Activated T-helper 9 cell treated with anti-CD3 and anti-CD28 coated beads, Interleukin-2, amount 50 U/mL, for 16 hours (primary cell): ENCODE data around the gene SPAG4.

Experiments used
- DNase-seq: peaks from one replicate; pipeline ENCODE4 v3.0.0-alpha.2; 2020; ENCODE audit warnings: low read depth

The SPAG4 gene

DNA sequence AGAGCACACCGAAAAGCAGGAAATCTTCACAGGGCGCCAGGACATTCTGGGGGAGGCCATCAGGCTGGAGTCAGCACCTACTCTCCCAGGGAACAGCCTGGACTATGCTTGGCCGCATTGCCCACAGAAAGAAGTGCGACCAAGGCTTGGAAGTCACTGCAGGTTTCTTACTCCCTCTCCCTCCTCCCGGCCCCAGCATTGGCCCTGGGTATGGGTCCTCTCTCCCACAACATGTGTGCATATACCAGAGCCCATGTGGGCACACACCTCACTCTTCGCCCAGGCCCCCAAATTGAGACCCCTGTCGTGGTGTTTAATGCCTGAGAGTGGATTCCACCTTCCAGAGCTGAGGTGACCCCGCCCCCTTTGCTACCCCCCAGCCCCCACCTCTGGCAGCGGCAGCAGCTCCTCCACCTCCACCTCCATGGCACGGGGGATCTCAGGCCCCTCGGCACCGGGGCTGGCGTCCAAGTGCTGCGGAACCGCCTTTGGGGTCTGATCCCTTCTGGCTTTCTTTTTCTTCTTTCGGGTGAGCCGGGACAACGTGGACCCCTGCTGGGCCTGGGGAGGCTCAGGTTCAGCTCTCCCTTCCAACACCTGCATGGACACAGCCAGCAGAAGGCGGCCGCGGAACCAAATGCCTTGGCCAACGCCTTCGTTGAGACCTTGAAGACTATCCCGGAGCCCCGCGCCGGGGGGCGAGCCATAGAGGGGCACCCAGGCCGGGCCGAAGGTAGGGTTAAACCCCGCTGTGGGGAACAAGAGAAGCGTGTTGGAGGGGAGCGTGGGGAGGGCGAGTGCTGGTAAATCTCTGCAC is 15.2 kb upstream of the SPAG4 start:
- DNase-seq: no peak

DNA sequence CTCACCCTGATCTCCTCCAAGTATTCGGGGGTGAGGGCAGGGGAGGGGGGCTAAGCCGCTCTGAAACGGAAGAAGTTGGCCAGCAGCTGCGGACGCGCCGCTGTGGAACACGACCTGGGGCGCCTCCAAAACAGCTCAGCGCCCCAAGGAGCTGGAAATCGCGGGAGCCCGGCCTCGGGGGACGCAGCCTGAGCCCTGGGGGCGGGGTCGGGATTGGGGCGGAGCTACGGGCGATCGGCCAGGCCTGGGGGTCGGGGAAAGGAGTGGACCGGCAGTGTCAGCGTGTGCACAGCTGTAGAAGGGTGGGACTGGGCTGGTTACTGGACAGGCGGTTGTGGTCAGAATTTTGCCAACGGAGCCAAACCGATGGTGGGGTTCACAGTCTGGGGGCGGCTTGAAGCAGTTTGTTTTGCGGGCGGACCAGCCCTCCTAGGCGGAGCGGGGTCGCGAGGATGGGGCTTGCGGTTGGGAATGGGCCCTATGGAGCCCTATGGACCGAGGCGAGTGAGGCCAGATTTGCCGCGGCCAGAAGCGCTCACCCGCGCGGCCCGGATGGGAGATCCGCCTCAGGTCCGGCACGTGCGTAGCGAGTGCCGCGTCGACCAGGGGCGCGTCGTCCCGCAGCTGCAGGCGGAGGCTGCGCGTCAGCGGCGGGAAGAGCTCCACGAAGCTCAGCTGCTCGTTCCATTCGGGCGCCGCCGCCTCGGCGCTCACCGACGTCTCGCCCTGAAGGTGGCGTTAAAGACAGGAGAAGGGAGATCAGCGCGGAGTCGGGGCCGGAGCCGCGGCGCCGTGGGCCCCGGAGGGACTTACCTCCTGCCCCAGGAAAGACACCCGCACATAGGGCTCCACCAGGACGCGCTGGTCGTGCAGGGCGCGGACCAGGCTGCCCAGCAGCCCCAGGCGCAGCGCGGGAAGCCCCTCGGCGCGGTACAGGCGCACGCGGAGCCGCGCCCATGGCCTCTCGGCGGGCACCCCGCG is 14.3 kb upstream of the SPAG4 start:
- DNase-seq: peak; percentile 66

DNA sequence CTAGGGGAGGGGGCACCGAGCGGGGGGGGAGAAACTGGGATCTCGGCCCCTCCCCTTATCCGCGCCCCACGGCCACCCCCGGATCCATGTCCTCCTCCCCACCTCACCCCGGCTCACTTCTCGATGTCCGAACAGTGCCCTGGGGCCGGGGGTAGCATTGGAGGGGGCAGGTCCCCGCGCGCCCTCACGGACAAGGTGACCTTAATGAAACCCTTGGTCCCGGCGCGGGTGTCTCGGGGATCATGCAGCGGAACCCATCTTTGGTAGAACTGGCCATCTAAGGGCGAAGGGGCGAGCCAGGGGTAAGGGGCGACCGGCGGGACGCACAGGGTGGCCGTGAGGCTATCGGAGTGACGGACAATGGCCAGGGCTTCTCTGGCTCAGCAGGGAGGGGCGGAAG is 13.6 kb upstream of the SPAG4 start:
- no peak for DNase-seq

DNA sequence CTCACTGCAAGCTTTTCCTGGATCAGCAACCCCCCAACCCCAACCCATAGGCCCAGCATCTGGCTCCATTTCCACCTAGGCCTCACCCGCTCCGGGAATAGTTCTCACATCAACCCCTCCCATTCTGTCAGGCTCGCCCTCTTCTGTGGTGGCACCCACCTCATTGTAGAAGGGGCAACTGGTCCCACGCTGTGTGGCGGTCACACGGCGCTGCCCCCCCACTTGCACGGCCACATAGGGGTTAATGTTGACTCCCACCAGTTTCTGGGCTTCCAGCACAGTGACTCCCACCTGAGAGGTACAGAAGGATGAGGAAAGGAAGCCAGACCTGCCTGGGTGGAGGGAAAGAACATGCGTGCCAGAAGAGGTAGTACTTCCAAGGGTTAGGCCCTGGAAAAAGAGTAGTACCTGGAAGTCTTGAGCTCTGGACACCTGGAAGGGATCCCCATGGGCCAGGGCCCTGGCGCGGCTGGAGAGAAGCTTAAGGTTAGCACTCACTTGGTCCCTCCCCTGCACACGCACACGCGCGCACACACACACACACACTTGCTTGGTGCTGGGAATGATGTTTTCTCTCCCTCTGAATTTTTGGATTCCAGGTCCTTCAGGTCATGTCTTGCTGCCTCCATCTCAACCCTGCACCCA is 12.7 kb upstream of the SPAG4 start:
- no peak for DNase-seq

DNA sequence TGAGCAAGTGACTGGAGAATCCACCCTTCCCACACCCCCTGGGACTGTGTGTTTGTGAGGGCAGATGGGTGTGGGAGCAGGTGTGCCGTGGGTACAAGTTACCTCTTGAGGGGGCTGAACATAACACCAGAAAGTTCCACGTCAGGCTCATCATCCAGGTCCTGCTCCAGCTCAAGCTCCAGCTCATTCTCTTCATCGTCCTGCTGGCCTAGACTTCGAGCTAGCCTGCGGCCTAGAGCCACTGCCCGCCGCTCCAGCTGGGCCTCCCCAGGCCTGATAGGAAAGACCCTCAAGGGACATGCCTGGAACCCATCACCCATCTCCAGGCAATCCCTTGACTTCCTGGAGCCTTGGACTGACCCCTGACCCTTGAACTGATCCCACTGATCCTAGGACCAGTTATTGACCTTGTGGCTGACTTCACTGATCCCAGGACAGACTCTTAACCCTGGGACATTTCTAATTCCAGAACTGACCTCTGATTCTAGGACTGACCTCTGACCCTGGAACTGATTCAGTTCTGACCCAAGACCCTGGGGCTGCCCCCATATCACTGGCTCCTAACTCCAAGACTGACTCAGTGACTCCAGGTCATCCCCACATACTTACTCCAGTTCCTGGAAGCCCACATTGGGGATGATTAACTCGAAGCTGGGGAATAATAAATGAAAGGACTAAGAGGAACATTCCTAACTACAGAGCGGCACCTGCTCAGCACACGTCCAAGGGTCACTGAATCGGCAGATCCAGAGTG is 11.8 kb upstream of the SPAG4 start:
- no peak for DNase-seq

DNA sequence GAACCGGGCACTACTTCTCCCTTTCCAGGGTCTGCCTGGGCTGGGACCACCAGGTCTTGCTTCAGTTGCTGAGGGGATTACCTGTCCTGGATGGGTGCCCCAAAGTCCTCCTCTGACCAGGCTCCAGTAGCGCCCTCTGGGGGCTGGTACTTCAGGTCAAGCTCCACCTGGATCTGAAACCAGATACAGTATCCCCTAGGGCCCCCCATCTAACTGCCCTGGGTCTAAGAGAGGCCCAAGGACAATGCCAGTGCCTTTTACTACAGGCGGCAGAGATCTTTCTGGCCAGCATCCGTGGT is 11.2 kb upstream of the SPAG4 start:
- DNase-seq: no peak

DNA sequence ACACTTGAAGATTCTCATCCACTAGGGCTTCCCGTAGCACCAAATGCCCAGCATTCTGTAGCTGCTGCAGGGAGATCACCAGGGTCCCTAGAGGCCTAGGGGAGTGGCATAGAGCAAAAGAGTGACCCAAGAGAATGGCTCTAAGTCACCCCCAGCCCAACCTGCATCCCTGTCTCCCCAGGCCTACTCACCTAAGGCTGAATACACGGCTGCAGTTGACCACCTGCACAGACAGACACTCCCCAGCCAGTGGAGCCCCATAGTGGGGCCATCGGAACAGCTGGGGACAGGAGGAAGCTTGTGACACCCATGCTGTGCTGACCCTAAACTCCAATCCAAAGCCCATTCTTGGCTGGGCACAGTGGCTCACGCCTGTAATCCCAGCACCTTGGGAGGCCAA is 9.5 kb upstream of the SPAG4 start:
- no peak for DNase-seq

DNA sequence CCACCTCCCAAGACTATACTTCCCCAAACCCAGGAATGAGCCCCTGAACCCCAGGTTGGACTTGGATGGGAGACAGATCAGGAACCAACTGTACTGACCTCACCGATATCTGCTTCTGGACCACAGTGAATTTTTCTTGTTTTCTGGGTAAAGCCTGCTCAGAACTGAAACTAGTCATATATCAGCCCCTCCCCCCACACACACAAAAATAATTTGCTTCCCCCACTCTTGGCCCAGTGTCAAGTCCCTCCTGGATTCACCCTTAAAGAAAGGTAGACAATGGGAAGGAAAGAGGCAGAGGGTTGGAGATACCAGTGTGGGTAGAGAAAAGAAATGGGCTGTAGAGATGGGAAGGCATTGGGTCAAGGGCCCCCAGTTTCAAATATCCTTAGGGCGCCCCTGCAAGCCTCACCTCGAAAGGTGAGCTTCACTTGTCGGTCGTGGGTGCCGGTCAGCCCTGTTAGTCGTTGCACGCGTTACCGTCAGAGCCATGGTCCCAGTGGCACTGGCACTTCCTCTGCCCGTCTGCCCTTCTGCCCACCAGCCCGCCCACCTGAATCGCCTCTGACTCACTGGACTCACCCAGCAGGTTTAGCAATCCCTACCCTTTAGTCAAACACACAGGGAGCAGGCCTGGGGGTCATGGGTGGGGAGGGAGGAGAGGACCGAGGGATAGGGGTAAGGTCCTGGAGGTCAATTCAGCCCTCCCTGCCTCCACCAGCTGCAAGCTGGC is 8.5 kb upstream of the SPAG4 start:
- DNase-seq: no peak

DNA sequence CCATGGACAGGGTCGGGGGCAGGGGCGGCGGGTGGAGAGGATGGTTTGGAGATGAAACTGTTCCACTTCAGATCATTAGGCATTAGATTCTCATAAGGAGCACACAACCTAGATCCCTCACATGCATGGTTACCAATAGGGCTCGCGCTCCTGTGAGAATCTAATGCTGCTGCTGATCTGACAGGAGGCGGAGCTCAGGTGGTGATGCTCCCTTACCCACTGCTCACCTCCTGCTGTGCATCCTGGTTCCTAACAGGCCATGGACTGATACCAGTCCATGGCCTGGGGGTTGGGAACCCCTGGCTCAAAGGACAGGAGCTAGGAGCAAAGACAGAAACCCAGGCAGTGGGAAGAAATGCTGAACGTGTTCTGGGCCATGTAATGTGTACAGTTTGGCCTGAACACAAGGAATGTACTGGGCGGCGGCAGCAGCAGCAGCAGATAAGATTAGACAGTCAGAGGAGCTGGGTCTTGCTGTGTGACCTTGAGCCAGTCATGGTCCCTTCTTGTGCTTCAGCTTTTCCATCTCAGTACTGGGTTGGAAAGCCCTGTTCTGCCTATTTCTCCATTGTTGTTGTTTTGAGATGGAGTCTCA is 4.7 kb upstream of the SPAG4 start:
- DNase-seq: no peak

DNA sequence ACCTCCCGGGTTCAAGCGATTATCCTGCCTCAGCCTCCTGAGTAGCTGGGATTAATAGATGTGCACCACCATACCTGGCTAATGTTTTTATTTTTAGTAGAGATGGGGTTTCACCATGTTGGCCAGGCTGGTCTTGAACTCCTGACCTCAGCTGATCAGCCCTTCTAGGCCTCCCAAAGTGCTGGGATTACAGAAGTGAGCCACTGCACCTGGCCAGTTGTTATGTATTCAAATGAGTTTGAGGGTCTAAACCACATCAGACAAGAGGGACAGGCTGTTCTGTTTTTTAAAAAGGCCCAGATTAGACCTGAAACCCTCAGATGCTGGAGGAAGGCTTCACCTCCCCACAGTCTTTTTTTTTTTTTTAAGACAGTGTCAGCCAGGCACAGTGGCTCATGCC is 4.1 kb upstream of the SPAG4 start:
- no peak for DNase-seq

DNA sequence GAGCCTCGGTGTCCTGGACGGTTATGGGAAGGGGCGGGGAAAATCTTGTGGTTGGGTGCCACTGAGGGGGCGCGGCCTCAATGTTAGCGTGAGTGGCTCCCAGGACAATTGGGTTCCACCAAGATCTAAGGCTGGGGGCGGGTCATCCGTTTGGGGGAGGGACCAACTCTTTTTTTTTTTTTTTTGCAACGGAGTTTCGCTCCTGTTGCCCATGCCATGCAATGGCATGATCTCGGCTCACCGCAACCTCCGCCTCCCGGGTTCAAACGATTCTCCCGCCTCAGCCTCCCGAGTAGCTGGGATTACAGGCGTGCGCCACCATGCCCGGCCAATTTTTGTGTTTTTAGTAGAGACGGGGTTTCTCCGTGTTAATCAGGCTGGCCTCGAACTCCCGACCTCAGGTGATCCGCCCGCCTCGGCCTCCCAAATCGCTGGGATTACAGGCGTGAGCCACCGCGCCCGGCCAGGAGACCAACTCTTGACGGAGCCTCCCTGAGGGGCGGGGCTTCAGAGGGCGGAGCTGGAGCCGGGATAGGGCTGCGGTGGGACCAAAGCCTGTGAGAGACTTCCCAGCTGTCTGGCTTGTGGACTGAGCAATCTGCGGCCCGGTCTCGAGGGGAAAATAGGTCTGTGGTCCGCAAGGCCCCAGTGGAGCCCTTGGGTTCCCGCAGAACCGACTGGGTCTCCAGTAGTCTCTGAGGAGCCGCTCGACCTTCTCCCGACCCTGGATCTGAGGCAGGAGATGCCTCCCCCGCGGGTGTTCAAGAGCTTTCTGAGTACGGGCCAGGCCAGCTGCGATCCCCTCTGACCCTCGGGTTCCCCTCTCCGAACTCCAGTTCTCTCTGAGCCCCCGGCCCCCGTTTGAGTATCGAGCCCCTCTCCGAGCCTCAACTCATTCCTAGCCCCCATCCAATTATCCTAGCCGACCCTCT is 1.1 kb downstream of the SPAG4 start:
- no peak for DNase-seq

DNA sequence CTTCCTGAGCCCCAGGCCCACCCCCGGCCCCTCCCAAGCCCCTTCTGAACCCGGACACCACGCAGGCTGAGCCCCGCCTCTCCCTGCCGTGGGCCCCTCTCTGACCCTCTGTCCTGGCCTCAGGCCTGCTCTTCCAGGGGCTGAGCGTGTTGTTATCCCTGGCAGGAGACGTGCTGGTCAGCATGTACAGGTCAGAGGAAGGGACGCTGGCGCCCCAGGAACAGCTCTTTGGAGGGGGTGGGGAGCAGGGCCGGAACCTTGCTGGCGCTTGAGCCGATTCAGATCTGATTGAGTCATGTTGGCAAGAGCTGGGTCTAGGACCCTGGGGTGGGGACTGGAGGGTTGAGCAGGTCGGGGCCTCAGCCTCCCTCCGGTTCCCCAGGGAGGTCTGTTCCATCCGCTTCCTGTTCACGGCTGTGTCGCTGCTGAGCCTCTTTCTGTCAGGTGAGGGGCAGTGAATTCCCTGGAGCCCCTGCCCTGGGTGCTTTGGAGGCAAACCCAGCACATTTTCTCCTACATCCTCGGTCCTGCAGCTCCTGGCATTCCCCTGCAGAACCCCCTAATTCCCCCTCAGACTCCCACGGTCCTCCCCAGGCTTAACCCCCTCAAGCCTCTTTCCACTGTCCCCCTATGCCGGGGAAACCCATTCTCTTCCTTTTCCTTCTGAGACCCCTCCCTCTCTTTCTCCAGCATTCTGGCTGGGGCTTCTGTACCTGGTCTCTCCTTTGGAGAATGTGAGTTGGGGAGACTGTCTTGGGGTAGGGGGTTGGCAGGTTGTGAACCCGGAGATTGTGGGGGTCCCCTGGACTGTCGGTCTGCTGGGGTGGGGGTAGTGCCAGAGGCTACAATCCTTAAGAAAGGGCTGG is 2.0 kb downstream of the SPAG4 start:
- DNase-seq: no peak

DNA sequence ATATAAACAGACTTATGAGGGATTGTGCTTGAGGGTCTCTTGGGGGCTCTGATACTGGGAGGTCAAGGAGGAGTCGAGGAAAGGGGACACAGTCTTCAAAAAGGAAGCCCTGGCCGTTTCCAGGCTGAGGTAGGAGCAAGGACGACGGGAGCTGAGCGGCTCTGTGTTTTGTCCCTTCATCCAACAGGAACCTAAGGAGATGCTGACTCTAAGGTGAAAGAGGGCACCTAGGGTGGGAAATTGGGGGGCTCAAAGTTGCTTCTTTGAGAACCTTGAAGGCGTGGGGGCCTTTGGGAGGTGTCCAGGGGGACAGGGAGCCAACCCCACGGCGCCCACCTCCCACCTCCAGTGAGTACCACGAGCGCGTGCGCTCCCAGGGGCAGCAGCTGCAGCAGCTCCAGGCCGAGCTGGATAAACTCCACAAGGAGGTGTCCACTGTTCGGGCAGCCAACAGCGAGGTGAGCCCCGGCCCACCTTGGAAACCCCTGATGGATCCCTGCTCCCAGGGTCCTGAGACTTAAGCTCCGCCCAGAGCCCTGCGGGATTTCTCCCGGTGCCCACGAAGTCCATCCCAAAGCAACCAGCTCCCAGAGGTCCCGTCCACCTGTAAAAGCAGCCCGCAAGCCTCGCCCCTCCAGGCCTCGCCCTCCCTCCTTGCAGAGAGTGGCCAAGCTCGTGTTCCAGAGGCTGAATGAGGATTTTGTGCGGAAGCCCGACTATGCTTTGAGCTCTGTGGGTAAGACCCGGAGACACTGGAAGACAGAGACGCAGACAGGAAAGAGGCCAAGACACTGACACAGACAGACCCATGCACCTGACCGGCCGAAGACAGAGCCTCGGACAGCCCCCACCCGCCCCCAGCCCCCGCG is 2.9 kb downstream of the SPAG4 start:
- no peak for DNase-seq

DNA sequence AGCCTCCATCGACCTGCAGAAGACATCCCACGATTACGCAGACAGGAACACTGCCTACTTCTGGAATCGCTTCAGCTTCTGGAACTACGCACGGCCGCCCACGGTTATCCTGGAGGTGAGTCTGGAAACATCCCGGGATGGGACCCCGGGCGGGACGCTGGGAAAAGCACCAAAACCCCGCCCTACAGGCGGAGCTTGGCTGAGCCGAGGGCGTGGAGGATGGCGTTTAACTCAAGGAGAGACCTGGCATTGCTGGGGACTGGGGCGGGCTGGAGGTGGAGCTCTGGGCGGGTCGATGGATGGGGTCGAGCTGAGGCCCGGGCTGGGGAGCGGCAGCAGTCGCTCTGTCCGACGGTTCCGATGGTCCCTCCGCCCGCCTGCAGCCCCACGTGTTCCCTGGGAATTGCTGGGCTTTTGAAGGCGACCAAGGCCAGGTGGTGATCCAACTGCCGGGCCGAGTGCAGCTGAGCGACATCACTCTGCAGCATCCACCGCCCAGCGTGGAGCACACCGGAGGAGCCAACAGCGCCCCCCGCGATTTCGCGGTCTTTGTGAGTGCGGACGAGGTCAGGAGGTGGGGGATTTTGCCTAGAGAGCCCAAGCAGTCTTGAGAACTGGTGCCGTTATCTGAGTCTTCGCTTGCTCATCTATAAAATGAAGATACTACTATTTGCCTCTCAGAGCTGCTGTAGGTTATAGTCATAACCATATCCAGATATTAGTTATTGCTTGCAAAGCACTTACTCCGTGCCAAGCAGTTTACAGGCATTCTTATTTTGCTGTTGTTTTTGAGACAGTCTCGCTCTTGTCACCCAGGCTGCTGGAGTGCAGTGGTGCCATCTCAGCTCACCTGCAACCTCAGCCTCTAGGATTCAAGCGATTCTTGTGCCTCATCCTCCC is 3.8 kb downstream of the SPAG4 start:
- DNase-seq: peak; percentile 76

DNA sequence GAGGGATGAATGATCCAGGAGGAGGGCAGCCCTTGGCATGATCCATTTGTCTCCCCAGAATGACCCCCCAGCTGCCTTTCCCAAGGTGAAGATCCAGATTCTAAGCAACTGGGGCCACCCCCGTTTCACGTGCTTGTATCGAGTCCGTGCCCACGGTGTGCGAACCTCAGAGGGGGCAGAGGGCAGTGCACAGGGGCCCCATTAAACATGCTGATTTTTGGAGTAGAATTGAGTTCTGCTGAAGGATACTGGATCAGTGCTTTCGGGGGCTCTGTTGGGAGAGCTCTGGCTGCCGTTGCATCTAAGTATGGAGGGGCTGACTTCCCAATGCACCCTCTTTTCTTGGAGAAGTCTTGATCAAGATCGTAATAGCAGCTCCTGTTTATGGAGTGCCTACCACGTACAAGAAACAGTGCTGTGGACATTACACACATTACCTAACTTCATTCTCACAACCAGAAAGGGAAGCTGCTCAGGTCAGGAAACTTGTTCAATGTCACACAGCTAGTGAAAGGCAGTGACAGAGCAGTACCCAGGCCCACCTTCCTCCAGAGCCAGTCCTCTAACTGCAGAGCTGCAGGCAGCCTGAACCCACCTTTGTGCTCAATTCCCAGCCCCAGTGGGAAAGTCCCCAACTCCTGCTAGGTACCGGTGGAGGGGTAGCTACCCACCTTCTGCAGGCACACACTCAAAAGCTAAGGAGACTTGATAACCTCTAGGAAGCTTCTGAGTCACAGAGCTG is 5.4 kb downstream of the SPAG4 start:
- DNase-seq: no peak

DNA sequence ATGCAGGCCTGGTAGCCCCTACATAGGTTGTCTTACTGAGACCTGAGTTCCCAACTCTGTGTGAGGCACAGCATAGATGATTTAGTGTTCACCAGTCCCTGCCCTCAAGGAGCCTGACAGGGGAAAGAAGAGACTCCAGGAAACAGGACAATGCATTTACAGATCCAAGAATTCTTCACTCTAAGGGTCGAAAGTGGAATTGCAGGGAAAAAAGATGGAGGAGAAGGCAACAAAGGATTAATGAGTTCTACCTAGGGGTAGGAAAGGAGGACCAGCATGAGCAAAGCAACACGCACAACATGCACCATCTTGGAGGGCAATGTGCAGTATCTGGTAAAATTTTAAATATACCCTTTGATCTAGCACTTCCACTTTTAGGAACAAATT is 5.9 kb downstream of the SPAG4 start:
- no peak for DNase-seq
